ENCODE data around the gene FAM53B. TPM values are rescaled to one million over a fixed set of nuclear protein-coding genes. Genes with fewer than 3 reads are reported as not detected.
"Not testable (repeated sequence)": the region's sequence is repeated elsewhere in the genome, so short reads cannot be mapped to it uniquely, and the experiment has no call there.

The FAM53B gene
- total RNA-seq, 2 experiments from 2014 or later, result 56.6 to 58.5 TPM

DNA sequence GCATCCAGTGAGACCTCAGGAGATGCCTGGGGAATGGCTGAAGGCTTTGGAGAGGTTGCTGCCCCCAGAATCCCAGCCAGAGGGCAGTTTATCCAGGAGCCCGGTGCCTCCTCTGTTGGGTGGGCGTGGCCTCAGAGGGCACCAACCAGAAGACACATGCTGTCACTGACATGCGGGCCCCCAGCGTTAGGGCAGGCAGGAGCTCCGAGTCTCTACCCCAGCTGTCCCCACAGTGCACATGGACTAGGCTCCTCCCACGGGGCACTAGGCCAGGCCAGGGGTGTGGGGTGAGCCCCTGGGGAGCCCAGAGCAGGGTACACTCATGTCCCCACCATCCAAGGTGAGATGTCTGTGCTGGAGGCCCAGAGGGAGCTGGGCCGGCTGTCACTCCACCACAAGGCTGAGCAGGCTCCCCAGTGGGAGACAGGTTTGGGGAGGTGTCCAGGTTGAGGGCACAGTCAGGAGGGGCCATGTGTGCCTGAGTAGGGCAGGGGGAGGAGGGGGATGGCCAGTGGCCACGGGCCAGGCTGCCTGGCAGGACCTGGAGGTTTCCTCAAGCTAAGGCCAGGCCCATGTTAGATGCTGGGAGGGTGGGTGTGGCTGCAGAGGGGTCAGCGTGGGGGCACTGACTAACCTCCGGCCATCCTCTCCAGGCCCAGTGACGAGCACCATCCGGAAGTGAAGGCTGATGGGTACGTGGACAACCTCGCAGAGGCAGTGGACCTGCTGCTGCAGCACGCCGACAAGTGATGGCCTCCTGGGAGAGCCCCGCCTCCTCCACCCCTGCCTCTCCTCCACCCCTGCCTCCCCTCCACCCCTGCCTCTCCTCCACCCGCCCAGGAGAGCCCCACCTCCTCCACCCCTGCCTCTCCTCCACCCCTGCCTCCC is 131.3 kb downstream of the FAM53B start:
- ChIA-PET POLR2A (interaction anchor here (0.6 to 1.2 kb wide), 3 partner anchors 9 to 214 kb away, joined by 3 to 6 read pairs (median 4); no protein-coding TSS in a partner anchor), CTCF (ENCODE audit: unreplicated experiment) (interaction anchor here (0.8 to 0.9 kb wide), 2 partner anchors 79 to 129 kb away, joined by 3 read pairs; no protein-coding TSS in a partner anchor)
- Histone ChIP-seq H3K27ac (ENCODE audit: low read depth, low read length, poor library complexity, severe bottlenecking) (no peak overlapping the region), H3K4me3 (ENCODE audit: low read depth, low read length, poor library complexity, severe bottlenecking) (no peak overlapping the region), H3K36me3 (ENCODE audit: insufficient read depth, low read length) (peaks cover 16% of the 10 kb centered on the region; the same call in 1 of the 2 replicates), H4K20me1 (ENCODE audit: insufficient read depth, low read length) (no peaks in the 10 kb centered on the region; the same call in 1 of the 2 replicates), H3K4me1 (ENCODE audit: insufficient read depth, low read length, poor library complexity, severe bottlenecking) (peaks cover 29% of the 10 kb centered on the region), H3K9me2 (ENCODE audit: insufficient read depth, low read length) (no peaks in the 10 kb centered on the region), H3K4me2 (ENCODE audit: low read length) (peak overlapping the region; percentile 43; the same call in 1 of the 2 replicates), H2AFZ (ENCODE audit: low read length) (no peak overlapping the region), H3K79me2 (ENCODE audit: insufficient read depth, low read depth, low read length) (no peaks in the 10 kb centered on the region), H3K9me3 (ENCODE audit: low read length) (no peaks in the 10 kb centered on the region)
- intact Hi-C loops (cut with micrococcal nuclease; ENCODE audit: unreplicated experiment), result no loop called here
- DNase-seq (ENCODE audit: low spot score), result peak; percentile 46
- TF ChIP-seq CTCF (conservative IDR thresholded peaks at IDR 0.05; ENCODE audit: low read length) (no peak), EZH2phosphoT487 (IDR thresholded peaks at IDR 0.05; ENCODE audit: borderline replicate concordance, low read depth, low read length) (no peak)
- no TSS peak for BruUV-seq (replicated peaks)

DNA sequence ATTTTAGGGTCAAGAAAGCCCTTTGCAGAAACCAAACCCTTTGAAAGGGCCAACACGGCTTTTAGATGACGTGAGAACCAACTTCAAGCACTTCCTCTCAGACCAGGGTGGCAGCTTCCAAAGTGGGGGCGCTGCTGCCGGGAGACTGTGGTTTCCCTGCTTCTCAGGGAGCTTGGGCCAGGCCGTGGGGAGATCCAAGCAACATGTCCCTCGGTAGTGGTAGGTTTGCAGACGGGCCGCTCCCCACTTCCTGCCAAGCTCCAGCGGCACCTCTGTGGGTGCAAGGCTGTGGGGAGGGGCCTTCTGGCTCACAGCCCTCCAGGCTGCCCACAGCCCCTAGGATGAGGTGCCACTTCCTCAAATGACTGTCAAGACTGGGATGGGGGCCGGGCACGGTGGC is 132.4 kb downstream of the FAM53B start:
- H3K9me3 ChIP-seq (ENCODE audit: low read length), result no peaks in the 10 kb centered on the region
- peak overlapping the region; percentile 30 for H3K4me2 ChIP-seq (ENCODE audit: low read length)
- no peak overlapping the region for H3K27ac ChIP-seq (ENCODE audit: low read depth, low read length, poor library complexity, severe bottlenecking)
- H2AFZ ChIP-seq (ENCODE audit: low read length), result no peak overlapping the region
- ChIA-PET CTCF (ENCODE audit: unreplicated experiment) (interaction anchor here (0.9 kb wide), 1 partner anchor 78 kb away, joined by 3 read pairs; no protein-coding TSS in a partner anchor), POLR2A (interaction anchor here (0.6 to 1.2 kb wide), 2 partner anchors 8 to 10 kb away, joined by 3 read pairs; no protein-coding TSS in a partner anchor)
- no peaks in the 10 kb centered on the region for H3K9me2 ChIP-seq (ENCODE audit: insufficient read depth, low read length)
- intact Hi-C loops (cut with micrococcal nuclease; ENCODE audit: unreplicated experiment), result no loop called here
- peaks cover 5% of the 10 kb centered on the region; the same call in 1 of the 2 replicates for H3K36me3 ChIP-seq (ENCODE audit: insufficient read depth, low read length)
- TF ChIP-seq EZH2phosphoT487 (IDR thresholded peaks at IDR 0.05; ENCODE audit: borderline replicate concordance, low read depth, low read length), result no peak
- 0 out of 2 replicates have a peak, but pooled peaks have one; percentile 15 for TF ChIP-seq CTCF (conservative IDR thresholded peaks at IDR 0.05; ENCODE audit: low read length)
- H3K79me2 ChIP-seq (ENCODE audit: insufficient read depth, low read depth, low read length), result no peaks in the 10 kb centered on the region
- DNase-seq (ENCODE audit: low spot score), result no peak
- BruUV-seq (replicated peaks), result no TSS peak
- peaks cover 28% of the 10 kb centered on the region for H3K4me1 ChIP-seq (ENCODE audit: insufficient read depth, low read length, poor library complexity, severe bottlenecking)
- no peak overlapping the region for H3K4me3 ChIP-seq (ENCODE audit: low read depth, low read length, poor library complexity, severe bottlenecking)
- H4K20me1 ChIP-seq (ENCODE audit: insufficient read depth, low read length), result no peaks in the 10 kb centered on the region

DNA sequence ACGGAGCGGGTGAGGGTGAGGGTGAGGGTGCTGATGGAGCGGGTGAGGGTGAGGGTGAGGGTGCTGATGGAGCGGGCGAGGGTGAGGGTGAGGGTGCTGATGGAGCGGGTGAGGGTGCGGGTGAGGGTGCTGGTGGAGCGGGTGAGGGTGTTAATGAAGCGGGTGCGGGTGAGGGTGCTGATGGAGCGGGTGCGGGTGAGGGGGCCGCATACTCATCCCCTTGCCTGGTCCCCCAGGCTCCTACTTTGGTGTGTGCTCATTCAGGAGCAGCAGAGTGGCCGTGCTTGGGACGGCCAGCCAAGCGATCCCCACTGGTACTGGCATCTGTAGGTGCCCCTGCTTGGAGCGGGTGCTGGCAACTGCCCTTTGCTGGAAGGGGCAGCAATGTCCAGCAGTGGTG is 133.3 kb downstream of the FAM53B start:
- H3K4me3 ChIP-seq (ENCODE audit: low read depth, low read length, poor library complexity, severe bottlenecking), result not testable (repeated sequence)

DNA sequence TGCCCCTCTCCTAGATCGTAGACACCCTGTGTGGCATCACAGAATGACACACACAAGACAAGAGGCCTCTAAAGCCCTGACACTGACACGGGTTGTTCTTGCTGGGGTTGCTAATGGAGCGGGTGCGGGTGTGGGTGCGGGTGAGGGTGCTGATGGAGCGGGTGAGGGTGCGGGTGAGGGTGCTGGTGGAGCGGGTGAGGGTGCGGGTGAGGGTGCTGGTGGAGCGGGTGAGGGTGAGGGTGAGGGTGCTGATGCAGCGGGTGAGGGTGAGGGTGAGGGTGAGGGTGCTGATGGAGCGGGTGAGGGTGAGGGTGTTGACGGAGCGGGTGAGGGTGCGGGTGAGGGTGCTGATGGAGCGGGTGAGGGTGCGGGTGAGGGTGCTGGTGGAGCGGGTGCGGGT is 134.0 kb downstream of the FAM53B start:
- H3K79me2 ChIP-seq (ENCODE audit: insufficient read depth, low read depth, low read length); H3K9me3 ChIP-seq (ENCODE audit: low read length); H3K4me3 ChIP-seq (ENCODE audit: low read depth, low read length, poor library complexity, severe bottlenecking); BruUV-seq (replicated peaks); H3K9me2 ChIP-seq (ENCODE audit: insufficient read depth, low read length); CTCF ChIA-PET (ENCODE audit: unreplicated experiment); H4K20me1 ChIP-seq (ENCODE audit: insufficient read depth, low read length); H3K4me2 ChIP-seq (ENCODE audit: low read length); H3K27ac ChIP-seq (ENCODE audit: low read depth, low read length, poor library complexity, severe bottlenecking); H3K36me3 ChIP-seq (ENCODE audit: insufficient read depth, low read length); intact Hi-C loops (cut with micrococcal nuclease; ENCODE audit: unreplicated experiment); POLR2A ChIA-PET; DNase-seq (ENCODE audit: low spot score); H2AFZ ChIP-seq (ENCODE audit: low read length): not testable (repeated sequence)
- H3K4me1 ChIP-seq (ENCODE audit: insufficient read depth, low read length, poor library complexity, severe bottlenecking), result peaks cover 44% of the 10 kb centered on the region

More for the DNA sequence above, 133.3 kb downstream of the FAM53B start:
- H3K36me3 ChIP-seq (ENCODE audit: insufficient read depth, low read length); H3K27ac ChIP-seq (ENCODE audit: low read depth, low read length, poor library complexity, severe bottlenecking); H4K20me1 ChIP-seq (ENCODE audit: insufficient read depth, low read length); H3K79me2 ChIP-seq (ENCODE audit: insufficient read depth, low read depth, low read length); BruUV-seq (replicated peaks); H2AFZ ChIP-seq (ENCODE audit: low read length); H3K9me2 ChIP-seq (ENCODE audit: insufficient read depth, low read length); intact Hi-C loops (cut with micrococcal nuclease; ENCODE audit: unreplicated experiment); DNase-seq (ENCODE audit: low spot score); CTCF ChIA-PET (ENCODE audit: unreplicated experiment); H3K4me2 ChIP-seq (ENCODE audit: low read length); H3K9me3 ChIP-seq (ENCODE audit: low read length): not testable (repeated sequence)
- H3K4me1 ChIP-seq (ENCODE audit: insufficient read depth, low read length, poor library complexity, severe bottlenecking), result peaks cover 37% of the 10 kb centered on the region
- POLR2A ChIA-PET, result interaction anchor here (0.7 kb wide), 1 partner anchor 130 kb away, joined by 5 read pairs; no protein-coding TSS in a partner anchor
